Fibroblast of lung (primary cell): ENCODE measurements around the gene TRIM40. TPM values are rescaled to one million over a fixed set of nuclear protein-coding genes. Genes with fewer than 3 reads are reported as not detected.

Experiments used
- DNase-seq, 2 donors: peaks; one replicate each; pipeline versions ENCODE4 v3.0.0 to v3.0.0-alpha.2; 2010; ENCODE audit warnings: low read depth in 2 of 2
- H2AFZ ChIP-seq: 2 replicates; pipeline ENCODE4 v1.5.1; 2012; ENCODE audit warnings: low read length, control low read depth, inconsistent platforms
- H3K27ac ChIP-seq: 2 replicates; pipeline ENCODE4 v1.5.1; 2011; ENCODE audit warnings: low read length, control low read depth; ENCODE audit not compliant: insufficient read depth
- H3K27me3 ChIP-seq: 2 replicates; pipeline ENCODE4 v1.5.1; 2011; ENCODE audit warnings: mild to moderate bottlenecking, low read length; ENCODE audit not compliant: control insufficient read depth, insufficient read depth
- H3K36me3 ChIP-seq: 2 replicates; pipeline ENCODE4 v1.5.1; 2011; ENCODE audit warnings: low read length; ENCODE audit not compliant: control insufficient read depth, insufficient read depth
- H3K4me1 ChIP-seq: 2 replicates; pipeline ENCODE4 v1.5.1; 2011; ENCODE audit warnings: low read length; ENCODE audit not compliant: control insufficient read depth, insufficient read depth; ENCODE audit errors: extremely low read depth
- H3K4me2 ChIP-seq: 2 replicates; pipeline ENCODE4 v1.5.1; 2011; ENCODE audit warnings: low read length, control low read depth; ENCODE audit not compliant: insufficient read depth; ENCODE audit errors: extremely low read depth
- H3K4me3 ChIP-seq, 4 experiments: fragments of 200-600 bp in 1 of 4; sonication (generic) in 1 of 4; replicated peaks in 1 of 4; 2 replicates each; pipeline ENCODE4 v1.5.1; 2011 to 2016; ENCODE audit warnings: low read length in 4 of 4, low read depth in 3 of 4, mild to moderate bottlenecking in 3 of 4, control low read depth in 2 of 4, inconsistent platforms in 1 of 4, mixed read lengths in 1 of 4; ENCODE audit not compliant: insufficient read depth in 1 of 4; ENCODE audit errors: control extremely low read depth in 1 of 4
- H3K79me2 ChIP-seq: 2 replicates; pipeline ENCODE4 v1.5.1; 2012; ENCODE audit warnings: mild to moderate bottlenecking, low read length, inconsistent platforms; ENCODE audit not compliant: control insufficient read depth, insufficient read depth
- H3K9ac ChIP-seq: 2 replicates; pipeline ENCODE4 v1.5.1; 2011; ENCODE audit warnings: mild to moderate bottlenecking, low read length, control low read depth; ENCODE audit not compliant: insufficient read depth
- H3K9me3 ChIP-seq: 2 replicates; pipeline ENCODE4 v1.5.1; 2012; ENCODE audit warnings: low read depth, low read length; ENCODE audit not compliant: control insufficient read depth, insufficient read depth
- H4K20me1 ChIP-seq: 2 replicates; pipeline ENCODE4 v1.5.1; 2011; ENCODE audit warnings: low read length; ENCODE audit not compliant: control insufficient read depth, insufficient read depth; ENCODE audit errors: extremely low read depth
- CTCF ChIP-seq, 2 donors: IDR thresholded peaks in 1 of 2; conservative IDR thresholded peaks in 1 of 2; 1 replicate in 1 of 2; 2 replicates in 1 of 2; pipeline ENCODE4 v1.5.1; 2011 to 2012; ENCODE audit warnings: low read length in 2 of 2, control low read depth in 1 of 2, inconsistent platforms in 1 of 2, low read depth in 1 of 2, mild to moderate bottlenecking in 1 of 2
- EZH2 ChIP-seq: IDR thresholded peaks from 2 replicates; pipeline ENCODE4 v1.5.1; 2012; ENCODE audit warnings: low read length, control low read depth, mild to moderate bottlenecking; ENCODE audit errors: missing control alignments
- polyA plus RNA-seq, 2 donors: library from polyadenylated mRNA; depleted of rRNA in 1 of 2; stranded (reverse) in 1 of 2; unstranded in 1 of 2; fragments of >200 nt; gene quantifications; 2 replicates each; pipeline ENCODE4 v1.2.1, GENCODE V29; 2011 to 2012; ENCODE audit warnings: missing spikeins in 1 of 2
- total RNA-seq: library from RNA; depleted of rRNA; stranded (reverse); fragments of >200 nt; gene quantifications from 2 replicates; pipeline ENCODE4 v1.2.1, GENCODE V29; 2014

The TRIM40 gene
- total and polyA plus RNA-seq, 2 donors (not counting 1 experiment from before 2014, with no cell fraction given) = not detected

- H3K27ac ChIP-seq = no peak overlapping the region
- no peak overlapping the region for H3K4me2 ChIP-seq
- H4K20me1 ChIP-seq = no peaks in the 10 kb centered on the region
- no peak overlapping the region for H3K9ac ChIP-seq
- H3K36me3 ChIP-seq = no peaks in the 10 kb centered on the region
- H2AFZ ChIP-seq = no peak overlapping the region
- no peaks in the 10 kb centered on the region for H3K79me2 ChIP-seq
- no peak overlapping the region for H3K4me3 ChIP-seq
- no peak for DNase-seq
- H3K4me1 ChIP-seq = no peaks in the 10 kb centered on the region
- TF ChIP-seq EZH2 (no peak), CTCF (conservative IDR thresholded peaks at IDR 0.05 in 1 of 2, IDR thresholded peaks at IDR 0.05 in 1 of 2; ENCODE audit: low read depth in 1 of 2, low read length in 2 of 2) (no peak)
- peaks cover 37% of the 10 kb centered on the region for H3K27me3 ChIP-seq
- H3K9me3 ChIP-seq = no peaks in the 10 kb centered on the region
Observed at GRCh38 chr6:30167101-30167500, 31.2 kb downstream of the TRIM40 start.

GRCh38 chr6:30168741-30169140 is 32.8 kb downstream of the TRIM40 start:
- H3K4me2 ChIP-seq = no peak overlapping the region
- H3K4me1 ChIP-seq = no peaks in the 10 kb centered on the region
- no peaks in the 10 kb centered on the region for H3K36me3 ChIP-seq
- H4K20me1 ChIP-seq = no peaks in the 10 kb centered on the region
- H3K9ac ChIP-seq = no peak overlapping the region
- no peak overlapping the region for H2AFZ ChIP-seq
- no peak overlapping the region for H3K4me3 ChIP-seq
- no peaks in the 10 kb centered on the region for H3K9me3 ChIP-seq
- no peak for DNase-seq
- peaks cover 38% of the 10 kb centered on the region for H3K27me3 ChIP-seq
- no peak overlapping the region for H3K27ac ChIP-seq
- TF ChIP-seq EZH2 (peak; percentile 37), CTCF (conservative IDR thresholded peaks at IDR 0.05 in 1 of 2, IDR thresholded peaks at IDR 0.05 in 1 of 2; ENCODE audit: low read depth in 1 of 2, low read length in 2 of 2) (no peak)
- no peaks in the 10 kb centered on the region for H3K79me2 ChIP-seq

- no peaks in the 10 kb centered on the region for H3K9me3 ChIP-seq
- H3K4me3 ChIP-seq = no peak overlapping the region
- no peaks in the 10 kb centered on the region for H4K20me1 ChIP-seq
- no peak overlapping the region for H3K4me2 ChIP-seq
- H3K9ac ChIP-seq = no peak overlapping the region
- H3K27me3 ChIP-seq = peaks cover 41% of the 10 kb centered on the region
- no peaks in the 10 kb centered on the region for H3K36me3 ChIP-seq
- peak; percentile 36 to 63 for DNase-seq
- no peak overlapping the region for H2AFZ ChIP-seq
- H3K27ac ChIP-seq = no peak overlapping the region
- peak; percentile 84 to 88 for TF ChIP-seq CTCF (conservative IDR thresholded peaks at IDR 0.05 in 1 of 2, IDR thresholded peaks at IDR 0.05 in 1 of 2; ENCODE audit: low read depth in 1 of 2, low read length in 2 of 2)
- no peak for TF ChIP-seq EZH2
- no peaks in the 10 kb centered on the region for H3K4me1 ChIP-seq
- H3K79me2 ChIP-seq = no peaks in the 10 kb centered on the region
Observed at GRCh38 chr6:30169658-30170614, 34.0 kb downstream of the TRIM40 start.
